Fibroblast of the aortic adventitia (primary cell): ENCODE measurements around the gene RASSF4. TPM values are rescaled to one million over a fixed set of nuclear protein-coding genes. Genes with fewer than 3 reads are reported as not detected.

Source experiments
- DNase-seq: peaks from one replicate; pipeline ENCODE4 v3.0.0-alpha.2; 2010; ENCODE audit warnings: low read depth
- H3K4me3 ChIP-seq: 2 replicates; pipeline ENCODE4 v1.5.1; 2011; ENCODE audit warnings: low read depth, mild to moderate bottlenecking, control low read depth, low read length, moderate library complexity
- total RNA-seq: library from RNA; depleted of rRNA; stranded (reverse); fragments of >200 nt; gene quantifications from 2 replicates; pipeline ENCODE4 v1.2.3, GENCODE V29; 2012; ENCODE audit warnings: low replicate concordance
- TF ChIP-seq, protein P1 (sequence below): IDR thresholded peaks from 2 replicates; pipeline ENCODE4 v1.5.1; 2011; ENCODE audit warnings: mild to moderate bottlenecking, low read length, control low read depth, inconsistent platforms; ENCODE audit not compliant: insufficient read depth

RASSF4 gene
- total RNA-seq, 1 donor = 3.8 TPM

DNA sequence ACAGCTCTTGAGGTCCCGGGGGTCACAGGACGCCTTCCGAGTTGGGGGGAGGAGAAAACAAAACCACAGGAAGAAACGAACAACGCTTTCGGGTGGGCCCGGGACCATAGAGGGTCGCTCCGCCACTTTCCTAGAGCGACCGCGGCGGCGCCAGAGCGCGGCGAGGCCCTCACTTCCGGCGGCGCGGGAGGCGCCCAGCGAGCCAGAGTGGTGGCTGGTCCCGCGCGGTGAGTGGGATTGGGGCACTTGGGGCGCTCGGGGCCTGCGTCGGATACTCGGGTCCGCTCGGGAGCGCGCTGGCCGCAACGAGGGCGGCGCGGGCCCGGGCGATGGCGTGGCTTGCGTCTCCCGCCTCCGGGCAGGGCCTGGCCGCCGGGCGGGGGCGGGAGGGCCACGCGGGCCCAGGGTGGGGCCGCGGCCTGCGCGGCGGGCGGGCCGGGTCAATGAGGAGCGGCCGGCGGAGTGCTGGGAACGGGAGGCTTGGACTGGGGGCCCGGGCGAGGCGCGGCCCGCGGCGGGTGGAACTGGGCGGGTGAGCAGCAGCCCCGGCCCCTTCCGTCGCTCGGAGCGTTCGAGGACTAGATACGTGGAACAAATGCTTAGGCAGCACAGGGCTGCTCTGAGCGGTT, 41.3 kb downstream of the RASSF4 start, which contains the start of gene ZNF22:
Gene ZNF22 (plus strand): TSS at position 172 of the 629 bp plus-strand sequence. CDS start 2,446 bp downstream, outside the sequence.
- peak; percentile 59 for DNase-seq

DNA sequence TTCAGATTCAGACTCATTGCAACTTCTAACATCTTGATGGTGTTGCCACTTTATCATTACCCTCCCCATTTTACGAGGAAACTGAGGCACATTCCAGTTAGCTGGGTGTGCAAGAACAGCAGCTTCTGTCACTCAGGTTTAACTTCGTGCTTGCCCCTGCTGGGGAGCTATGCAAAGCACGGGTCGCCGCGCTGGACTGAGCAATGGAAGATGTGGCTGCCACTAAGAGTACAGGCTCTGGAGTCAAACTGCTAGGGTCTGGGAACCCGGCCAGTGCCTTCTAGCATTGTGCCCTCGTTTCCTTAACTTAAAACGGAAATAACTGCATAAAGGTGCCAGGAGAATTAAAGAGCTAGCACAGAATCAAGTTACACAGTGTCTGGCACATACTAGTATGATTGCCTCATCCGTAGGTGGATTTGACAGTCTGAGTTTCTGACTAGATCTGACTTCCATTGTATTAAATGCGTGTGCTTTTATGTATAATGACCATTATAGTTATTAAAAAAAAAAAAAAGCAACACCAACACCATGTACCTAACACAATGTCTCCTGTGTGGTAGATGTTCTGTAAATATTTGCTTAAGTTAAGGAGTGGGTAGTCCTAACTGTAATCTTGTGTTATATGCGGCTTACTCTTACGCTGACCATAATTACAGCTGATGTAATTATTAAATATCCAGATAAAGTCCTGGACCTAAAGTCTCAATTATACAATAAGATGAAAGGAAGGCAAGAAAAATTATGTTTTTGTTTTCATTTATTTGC, 42.0 kb downstream of the RASSF4 start:
- H3K4me3 ChIP-seq = peak overlapping the region; percentile 68
- peak; percentile 80 for DNase-seq

More for the DNA sequence above, 41.3 kb downstream of the RASSF4 start, which contains the start of gene ZNF22:
- peak within 1 kb of the TSS; percentile 68 for H3K4me3 ChIP-seq
- TF ChIP-seq, protein P1, sequence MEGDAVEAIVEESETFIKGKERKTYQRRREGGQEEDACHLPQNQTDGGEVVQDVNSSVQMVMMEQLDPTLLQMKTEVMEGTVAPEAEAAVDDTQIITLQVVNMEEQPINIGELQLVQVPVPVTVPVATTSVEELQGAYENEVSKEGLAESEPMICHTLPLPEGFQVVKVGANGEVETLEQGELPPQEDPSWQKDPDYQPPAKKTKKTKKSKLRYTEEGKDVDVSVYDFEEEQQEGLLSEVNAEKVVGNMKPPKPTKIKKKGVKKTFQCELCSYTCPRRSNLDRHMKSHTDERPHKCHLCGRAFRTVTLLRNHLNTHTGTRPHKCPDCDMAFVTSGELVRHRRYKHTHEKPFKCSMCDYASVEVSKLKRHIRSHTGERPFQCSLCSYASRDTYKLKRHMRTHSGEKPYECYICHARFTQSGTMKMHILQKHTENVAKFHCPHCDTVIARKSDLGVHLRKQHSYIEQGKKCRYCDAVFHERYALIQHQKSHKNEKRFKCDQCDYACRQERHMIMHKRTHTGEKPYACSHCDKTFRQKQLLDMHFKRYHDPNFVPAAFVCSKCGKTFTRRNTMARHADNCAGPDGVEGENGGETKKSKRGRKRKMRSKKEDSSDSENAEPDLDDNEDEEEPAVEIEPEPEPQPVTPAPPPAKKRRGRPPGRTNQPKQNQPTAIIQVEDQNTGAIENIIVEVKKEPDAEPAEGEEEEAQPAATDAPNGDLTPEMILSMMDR = peak; percentile 9

DNA sequence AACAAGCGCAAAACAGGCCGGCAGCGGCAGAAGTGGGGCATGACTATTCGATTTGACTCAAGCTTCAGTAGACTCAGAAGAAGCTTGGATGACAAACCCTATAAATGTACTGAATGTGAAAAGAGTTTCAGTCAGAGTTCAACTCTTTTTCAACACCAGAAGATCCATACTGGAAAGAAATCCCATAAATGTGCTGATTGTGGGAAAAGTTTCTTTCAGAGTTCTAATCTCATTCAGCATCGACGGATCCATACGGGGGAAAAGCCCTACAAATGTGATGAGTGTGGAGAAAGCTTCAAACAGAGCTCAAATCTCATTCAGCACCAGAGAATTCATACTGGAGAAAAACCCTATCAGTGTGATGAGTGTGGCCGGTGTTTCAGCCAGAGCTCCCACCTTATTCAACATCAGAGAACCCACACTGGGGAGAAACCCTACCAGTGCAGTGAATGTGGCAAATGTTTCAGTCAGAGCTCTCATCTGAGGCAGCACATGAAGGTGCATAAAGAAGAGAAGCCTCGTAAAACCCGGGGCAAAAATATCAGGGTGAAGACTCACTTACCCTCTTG, 43.9 kb downstream of the RASSF4 start:
- no peak overlapping the region for H3K4me3 ChIP-seq
- TF ChIP-seq, protein P1 = no peak
- DNase-seq = no peak

More for the DNA sequence above, 42.0 kb downstream of the RASSF4 start:
- TF ChIP-seq, protein P1 = peak; percentile 46

DNA sequence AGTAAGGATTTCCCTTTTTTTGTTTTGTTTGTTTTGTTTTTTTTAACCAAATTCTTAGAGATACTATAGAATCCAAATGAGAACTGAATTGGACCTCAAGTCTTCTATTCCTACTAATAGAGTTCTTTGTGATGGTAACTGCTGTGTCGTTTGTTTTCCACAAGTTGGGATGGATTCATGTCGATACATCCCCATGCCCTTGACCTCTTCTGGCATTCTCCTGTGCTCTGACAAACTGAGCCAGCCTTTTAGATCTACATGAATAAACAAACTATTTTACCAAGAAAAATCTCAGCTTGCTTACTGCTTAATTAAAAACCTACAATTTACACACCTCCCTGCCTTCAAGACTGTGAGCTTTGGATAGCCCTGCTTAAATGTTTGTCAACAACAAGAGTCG, 45.1 kb downstream of the RASSF4 start:
- TF ChIP-seq, protein P1 = no peak
- no peak overlapping the region for H3K4me3 ChIP-seq
- no peak for DNase-seq

DNA sequence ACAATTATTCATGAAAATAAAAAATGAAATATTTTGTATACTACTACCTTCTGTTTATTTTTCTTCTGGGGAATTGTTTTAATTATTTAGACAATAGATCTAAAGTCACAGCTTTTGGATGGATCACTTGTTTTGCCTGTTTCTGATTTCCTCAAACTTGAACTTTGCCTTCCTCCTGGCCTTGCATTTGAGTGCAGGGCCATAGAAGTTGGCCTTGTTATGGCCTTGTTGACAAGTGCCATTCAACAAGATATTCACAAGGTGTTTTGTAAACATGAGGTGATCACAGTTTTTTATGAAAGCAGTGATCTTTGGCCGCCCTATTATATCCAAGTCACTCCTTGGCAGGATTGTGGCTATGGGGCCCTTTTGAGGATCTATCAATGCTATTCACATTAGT, 45.7 kb downstream of the RASSF4 start:
- H3K4me3 ChIP-seq = no peak overlapping the region
- TF ChIP-seq, protein P1 = no peak
- DNase-seq = no peak

DNA sequence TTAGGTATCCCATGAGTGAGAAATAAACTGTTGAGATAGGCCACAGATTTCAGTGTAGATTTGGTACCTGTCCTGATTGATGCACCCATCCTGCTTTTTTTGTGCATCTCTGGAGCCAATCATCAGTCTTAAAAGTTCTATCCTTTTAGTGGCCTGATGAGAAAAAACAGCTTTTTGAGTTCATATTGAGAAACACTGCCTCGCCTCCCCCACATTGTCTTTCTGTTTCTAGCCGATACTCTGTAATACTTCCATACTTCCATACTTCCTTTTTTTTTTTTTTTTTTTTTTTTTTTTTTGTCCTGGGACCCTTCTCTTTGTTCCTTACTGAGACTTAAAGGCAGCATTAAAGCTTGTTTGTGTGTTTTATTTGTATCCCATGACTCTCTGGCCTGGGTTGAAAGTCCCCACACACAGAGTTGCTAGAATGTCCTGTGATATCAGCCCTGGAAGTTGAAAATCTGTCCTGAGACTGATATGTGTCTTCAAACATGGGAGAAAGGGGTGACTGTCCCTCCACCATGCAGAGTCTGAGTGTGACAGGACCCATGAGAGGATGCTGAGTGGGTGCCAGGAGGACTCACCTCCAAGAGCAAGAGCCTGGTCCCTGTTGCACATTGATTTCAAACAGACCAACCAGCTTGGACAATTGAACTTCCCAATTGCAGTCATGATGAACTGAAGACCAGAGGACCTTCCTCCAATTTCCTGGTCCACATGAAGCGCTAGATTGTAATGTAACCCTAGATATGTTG, 46.9 kb downstream of the RASSF4 start:
- H3K4me3 ChIP-seq = no peak overlapping the region
- TF ChIP-seq, protein P1 = no peak
- DNase-seq = no peak
